Karpas-422 (cell line): ENCODE measurements around the gene F12. TPM values are rescaled to one million over a fixed set of nuclear protein-coding genes. Genes with fewer than 3 reads are reported as not detected.

Experiments used
- DNase-seq: peaks from one replicate; pipeline ENCODE4 v3.0.0-alpha.2; 2015
- H2AFZ ChIP-seq: fragments of 200-600 bp; sonication (generic); 2 replicates; pipeline ENCODE4 v1.6.1; 2014; ENCODE audit warnings: antibody characterized with exemption, low read length, mixed read lengths
- H3K27ac ChIP-seq: fragments of 200-600 bp; sonication (generic); 2 replicates; pipeline ENCODE4 v1.5.1; 2014; ENCODE audit warnings: mild to moderate bottlenecking, low read length, moderate library complexity
- H3K27me3 ChIP-seq: fragments of 200-600 bp; sonication (generic); 2 replicates; pipeline ENCODE4 v1.6.1; 2014; ENCODE audit warnings: low read length, mixed read lengths
- H3K36me3 ChIP-seq: fragments of 200-600 bp; sonication (generic); 2 replicates; pipeline ENCODE4 v1.6.1; 2014; ENCODE audit warnings: low read length, mixed read lengths; ENCODE audit not compliant: insufficient read depth
- H3K4me1 ChIP-seq: fragments of 200-600 bp; sonication (generic); 2 replicates; pipeline ENCODE4 v1.6.1; 2014; ENCODE audit warnings: mild to moderate bottlenecking, low read length, mixed read lengths
- H3K4me2 ChIP-seq: fragments of 200-600 bp; sonication (generic); 2 replicates; pipeline ENCODE4 v1.6.1; 2014; ENCODE audit warnings: low read length, low read depth, mild to moderate bottlenecking; ENCODE audit not compliant: poor library complexity, severe bottlenecking
- H3K4me3 ChIP-seq: fragments of 200-600 bp; sonication (generic); 2 replicates; pipeline ENCODE4 v1.5.1; 2014; ENCODE audit warnings: mild to moderate bottlenecking, antibody characterized with exemption, low read length, mixed read lengths
- H3K79me2 ChIP-seq: fragments of 200-600 bp; sonication (generic); 2 replicates; pipeline ENCODE4 v1.6.1; 2014; ENCODE audit warnings: mild to moderate bottlenecking, low read length, mixed read lengths
- H3K9ac ChIP-seq: fragments of 200-600 bp; sonication (generic); 2 replicates; pipeline ENCODE4 v1.6.0; 2014; ENCODE audit warnings: low read length
- H3K9me2 ChIP-seq: fragments of 200-600 bp; sonication (generic), shearing (Covaris generic); replicated peaks from 2 replicates; pipeline ENCODE4 v1.6.0; 2014; ENCODE audit warnings: mild to moderate bottlenecking, low read length, moderate library complexity; ENCODE audit not compliant: insufficient read depth
- H3K9me3 ChIP-seq: fragments of 300-700, 200-600 bp; sonication (generic); 2 replicates; pipeline ENCODE4 v1.6.1; 2014; ENCODE audit warnings: low read length, mixed read lengths
- H4K20me1 ChIP-seq: fragments of 200-600 bp; sonication (generic); 2 replicates; pipeline ENCODE4 v1.6.1; 2014; ENCODE audit warnings: mild to moderate bottlenecking, antibody characterized with exemption, low read length, low read depth; ENCODE audit not compliant: insufficient read depth
- total RNA-seq: library from RNA; depleted of rRNA; stranded (reverse); fragments of >200 nt; shearing (Covaris generic); gene quantifications from 2 replicates; pipeline ENCODE4 v1.2.3, GENCODE V29; 2014; ENCODE audit warnings: low replicate concordance

The F12 gene
- total RNA-seq, 1 experiment from 2014 or later: 6.5 TPM

DNA sequence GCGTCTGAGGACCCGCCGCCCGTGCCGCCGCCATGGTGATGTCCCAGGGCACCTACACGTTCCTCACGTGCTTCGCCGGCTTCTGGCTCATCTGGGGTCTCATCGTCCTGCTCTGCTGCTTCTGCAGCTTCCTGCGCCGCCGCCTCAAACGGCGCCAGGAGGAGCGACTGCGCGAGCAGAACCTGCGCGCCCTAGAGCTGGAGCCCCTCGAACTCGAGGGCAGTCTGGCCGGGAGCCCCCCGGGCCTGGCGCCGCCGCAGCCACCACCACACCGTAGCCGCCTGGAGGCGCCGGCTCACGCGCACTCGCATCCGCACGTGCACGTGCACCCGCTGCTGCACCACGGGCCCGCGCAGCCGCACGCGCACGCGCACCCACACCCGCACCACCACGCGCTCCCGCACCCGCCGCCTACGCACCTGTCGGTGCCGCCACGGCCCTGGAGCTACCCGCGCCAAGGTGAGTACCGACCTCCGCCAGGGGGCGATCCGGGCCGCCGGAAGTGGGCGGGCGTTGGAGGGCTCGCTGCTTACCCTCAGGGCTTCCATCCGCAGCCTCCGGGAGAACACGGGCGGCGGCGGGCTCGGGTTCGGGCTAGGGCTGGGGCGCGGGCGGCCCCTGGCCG, 45.8 kb upstream of the F12 start:
- DNase-seq: peak; percentile 94

GRCh38 chr5:177454397-177455035, 45.2 kb upstream of the F12 start:
- Histone ChIP-seq H3K27me3 (no peaks in the 10 kb centered on the region), H3K9me2 (no peaks in the 10 kb centered on the region), H3K36me3 (no peaks in the 10 kb centered on the region), H4K20me1 (peaks cover 8% of the 10 kb centered on the region; the same call in 1 of the 2 replicates), H3K4me1 (peaks cover 77% of the 10 kb centered on the region), H3K9me3 (no peaks in the 10 kb centered on the region), H3K4me2 (peak overlapping the region; percentile 87), H3K27ac (peak overlapping the region; percentile 86), H3K9ac (peak overlapping the region; percentile 89), H2AFZ (peak overlapping the region; percentile 65; the same call in 1 of the 2 replicates), H3K79me2 (peaks cover 18% of the 10 kb centered on the region), H3K4me3 (peak overlapping the region; percentile 89)
- peak; percentile 97 for DNase-seq

More for the DNA sequence above, 45.8 kb upstream of the F12 start:
- Histone ChIP-seq H2AFZ (peak overlapping the region; percentile 65; the same call in 1 of the 2 replicates), H3K9ac (peak overlapping the region; percentile 89), H3K79me2 (peaks cover 12% of the 10 kb centered on the region), H3K9me2 (no peaks in the 10 kb centered on the region), H3K9me3 (no peaks in the 10 kb centered on the region), H3K36me3 (no peaks in the 10 kb centered on the region), H4K20me1 (peaks cover 8% of the 10 kb centered on the region; the same call in 1 of the 2 replicates), H3K27me3 (no peaks in the 10 kb centered on the region), H3K4me1 (peaks cover 70% of the 10 kb centered on the region), H3K4me2 (peak overlapping the region; percentile 87), H3K27ac (peak overlapping the region; percentile 86), H3K4me3 (peak overlapping the region; percentile 89)

DNA sequence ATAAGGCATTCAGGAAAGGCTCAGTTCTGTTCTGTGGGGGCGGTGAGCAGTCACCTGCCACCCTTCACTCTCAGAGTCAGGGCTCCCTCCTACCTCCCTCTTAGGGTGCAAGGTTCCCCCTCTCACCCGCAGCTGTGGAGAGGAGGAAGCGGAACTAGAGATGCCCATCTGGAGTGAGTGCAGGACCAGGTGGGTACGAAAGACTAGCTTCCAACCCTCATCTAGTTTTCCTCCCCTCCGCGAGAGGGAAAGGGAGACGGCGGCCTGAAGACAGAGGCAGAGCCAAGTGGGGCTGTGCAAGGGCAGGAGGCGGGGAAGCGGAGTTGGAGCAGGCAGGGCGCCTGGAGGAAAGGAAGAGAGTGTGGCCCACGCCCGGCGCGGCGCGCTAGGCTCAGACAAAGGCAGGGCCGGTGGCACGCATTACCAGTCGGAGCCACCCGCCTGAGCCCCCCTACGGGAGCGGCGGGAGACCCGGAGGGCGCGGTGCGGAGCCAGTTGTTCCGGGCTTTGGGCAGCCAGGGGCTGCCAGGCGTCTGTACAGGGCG, 44.6 kb upstream of the F12 start:
- no peaks in the 10 kb centered on the region for H3K9me3 ChIP-seq
- H4K20me1 ChIP-seq: peaks cover 8% of the 10 kb centered on the region; the same call in 1 of the 2 replicates
- peak overlapping the region; percentile 86 for H3K27ac ChIP-seq
- H3K4me2 ChIP-seq: peak overlapping the region; percentile 87
- no peaks in the 10 kb centered on the region for H3K36me3 ChIP-seq
- no peak overlapping the region for H2AFZ ChIP-seq
- H3K79me2 ChIP-seq: peaks cover 23% of the 10 kb centered on the region
- peaks cover 77% of the 10 kb centered on the region for H3K4me1 ChIP-seq
- H3K9me2 ChIP-seq: no peaks in the 10 kb centered on the region
- peak overlapping the region; percentile 78 for H3K9ac ChIP-seq
- DNase-seq: peak; percentile 87
- peak overlapping the region; percentile 89 for H3K4me3 ChIP-seq
- H3K27me3 ChIP-seq: no peaks in the 10 kb centered on the region

GRCh38 chr5:177452688-177453638, 43.6 kb upstream of the F12 start:
- Histone ChIP-seq H3K4me2 (peak overlapping the region; percentile 87), H3K27ac (peak overlapping the region; percentile 86), H3K27me3 (no peaks in the 10 kb centered on the region), H3K4me1 (peaks cover 81% of the 10 kb centered on the region), H3K9ac (peak overlapping the region; percentile 78), H3K36me3 (no peaks in the 10 kb centered on the region), H2AFZ (no peak overlapping the region), H3K9me3 (no peaks in the 10 kb centered on the region), H3K9me2 (no peaks in the 10 kb centered on the region), H3K4me3 (peak overlapping the region; percentile 89), H3K79me2 (peaks cover 33% of the 10 kb centered on the region), H4K20me1 (peaks cover 2% of the 10 kb centered on the region; the same call in 1 of the 2 replicates)
- DNase-seq: no peak

DNA sequence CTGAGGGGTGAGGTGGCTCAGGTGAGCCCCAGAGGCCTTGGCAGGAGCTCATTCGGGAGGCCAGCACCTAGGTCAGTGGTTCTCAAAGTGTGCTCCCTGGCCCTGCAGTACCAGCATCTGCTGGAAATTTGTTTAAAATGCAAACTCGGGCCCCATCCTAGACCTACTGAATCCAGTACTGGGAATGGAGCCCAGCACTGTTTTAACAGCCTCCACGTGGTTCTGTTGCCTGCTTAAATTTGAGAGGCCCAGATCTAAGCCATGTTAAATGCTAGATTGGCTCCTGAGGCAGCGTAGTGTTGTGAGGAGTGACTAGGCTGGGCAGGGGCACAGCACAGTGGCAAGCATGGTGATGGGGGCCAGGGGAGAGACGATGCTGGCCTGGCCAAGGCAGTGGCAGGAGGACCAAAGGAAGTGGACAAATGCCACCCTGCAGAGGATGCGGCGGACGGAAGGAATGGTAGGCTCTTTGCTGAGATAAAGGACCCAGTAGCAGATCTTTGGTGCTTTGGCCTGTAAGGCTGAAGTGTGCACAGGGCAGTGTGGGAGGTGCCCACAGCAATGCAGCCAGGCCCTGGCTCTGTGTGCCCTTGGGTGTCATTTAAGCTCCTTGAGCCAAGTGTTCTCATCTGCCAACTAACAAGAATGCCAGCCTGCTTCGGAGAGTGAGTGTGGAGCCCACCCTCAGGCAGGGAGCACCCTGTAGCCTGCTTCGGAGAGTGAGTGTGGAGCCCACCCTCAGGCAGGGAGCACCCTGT, 41.5 kb upstream of the F12 start:
- H3K27ac ChIP-seq: peak overlapping the region; percentile 90
- H3K4me3 ChIP-seq: no peak overlapping the region
- H3K79me2 ChIP-seq: peaks cover 38% of the 10 kb centered on the region
- H3K9ac ChIP-seq: peak overlapping the region; percentile 96
- H3K36me3 ChIP-seq: no peaks in the 10 kb centered on the region
- H3K4me2 ChIP-seq: peak overlapping the region; percentile 88
- no peaks in the 10 kb centered on the region for H3K9me3 ChIP-seq
- no peaks in the 10 kb centered on the region for H3K27me3 ChIP-seq
- peaks cover 79% of the 10 kb centered on the region for H3K4me1 ChIP-seq
- no peaks in the 10 kb centered on the region; the same call in 1 of the 2 replicates for H4K20me1 ChIP-seq
- H2AFZ ChIP-seq: no peak overlapping the region
- H3K9me2 ChIP-seq: no peaks in the 10 kb centered on the region
- DNase-seq: no peak

GRCh38 chr5:177449140-177450061, 40.0 kb upstream of the F12 start:
- Histone ChIP-seq H3K27ac (peak overlapping the region; percentile 90), H3K4me2 (peak overlapping the region; percentile 88), H3K4me3 (peak overlapping the region; percentile 72), H4K20me1 (no peaks in the 10 kb centered on the region; the same call in 1 of the 2 replicates), H3K9ac (peak overlapping the region; percentile 96), H3K27me3 (no peaks in the 10 kb centered on the region), H3K36me3 (no peaks in the 10 kb centered on the region), H3K9me3 (no peaks in the 10 kb centered on the region), H3K79me2 (peaks cover 38% of the 10 kb centered on the region), H2AFZ (no peak overlapping the region), H3K9me2 (no peaks in the 10 kb centered on the region), H3K4me1 (peaks cover 84% of the 10 kb centered on the region)
- DNase-seq: peak; percentile 73
